ENCODE measurements around the gene C3.

Gene C3

GRCh38 chr19:6723108-6723618 lies 2.7 kb upstream of the C3 start:
- TF ChIP-seq, protein P1, sequence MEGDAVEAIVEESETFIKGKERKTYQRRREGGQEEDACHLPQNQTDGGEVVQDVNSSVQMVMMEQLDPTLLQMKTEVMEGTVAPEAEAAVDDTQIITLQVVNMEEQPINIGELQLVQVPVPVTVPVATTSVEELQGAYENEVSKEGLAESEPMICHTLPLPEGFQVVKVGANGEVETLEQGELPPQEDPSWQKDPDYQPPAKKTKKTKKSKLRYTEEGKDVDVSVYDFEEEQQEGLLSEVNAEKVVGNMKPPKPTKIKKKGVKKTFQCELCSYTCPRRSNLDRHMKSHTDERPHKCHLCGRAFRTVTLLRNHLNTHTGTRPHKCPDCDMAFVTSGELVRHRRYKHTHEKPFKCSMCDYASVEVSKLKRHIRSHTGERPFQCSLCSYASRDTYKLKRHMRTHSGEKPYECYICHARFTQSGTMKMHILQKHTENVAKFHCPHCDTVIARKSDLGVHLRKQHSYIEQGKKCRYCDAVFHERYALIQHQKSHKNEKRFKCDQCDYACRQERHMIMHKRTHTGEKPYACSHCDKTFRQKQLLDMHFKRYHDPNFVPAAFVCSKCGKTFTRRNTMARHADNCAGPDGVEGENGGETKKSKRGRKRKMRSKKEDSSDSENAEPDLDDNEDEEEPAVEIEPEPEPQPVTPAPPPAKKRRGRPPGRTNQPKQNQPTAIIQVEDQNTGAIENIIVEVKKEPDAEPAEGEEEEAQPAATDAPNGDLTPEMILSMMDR (conservative IDR thresholded peaks at IDR 0.05; ENCODE audit: control insufficient read depth, insufficient read depth, low read depth, low read length): no peak
- DNase-seq (ENCODE audit: low read depth): peak; percentile 48
- H3K4me3 ChIP-seq (ENCODE audit: control insufficient read depth, low read depth, low read length): no peak overlapping the region

DNA sequence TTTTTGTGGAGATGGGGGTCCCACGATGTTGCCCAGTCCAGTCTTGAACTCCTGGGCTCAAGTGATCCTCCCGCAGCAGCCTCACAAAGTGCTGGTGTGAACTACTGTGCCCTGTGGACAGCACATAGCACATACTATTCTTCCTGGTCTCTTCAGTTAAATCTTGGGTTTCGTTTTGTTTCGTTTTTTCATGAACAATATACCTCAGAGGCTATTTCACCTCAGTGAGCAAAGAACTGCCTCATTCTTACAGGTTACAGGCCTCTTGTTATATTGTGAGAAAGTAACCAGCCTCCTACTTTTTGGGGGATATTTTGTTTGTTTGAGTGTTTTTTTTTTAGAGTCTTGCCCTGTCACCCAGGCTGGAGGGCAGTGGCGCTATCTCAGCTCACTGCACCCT lies 1.3 kb upstream of the C3 start:
- DNase-seq (ENCODE audit: low read depth): no peak
- TF ChIP-seq, protein P1 (conservative IDR thresholded peaks at IDR 0.05; ENCODE audit: control insufficient read depth, insufficient read depth, low read depth, low read length): no peak
- H3K4me3 ChIP-seq (ENCODE audit: control insufficient read depth, low read depth, low read length): no peak overlapping the region

- no peak overlapping the region for H3K4me3 ChIP-seq (ENCODE audit: control insufficient read depth, low read depth, low read length)
- DNase-seq (ENCODE audit: low read depth): no peak
Measured at GRCh38 chr19:6721138-6721474, 656 bp upstream of the C3 start.

DNA sequence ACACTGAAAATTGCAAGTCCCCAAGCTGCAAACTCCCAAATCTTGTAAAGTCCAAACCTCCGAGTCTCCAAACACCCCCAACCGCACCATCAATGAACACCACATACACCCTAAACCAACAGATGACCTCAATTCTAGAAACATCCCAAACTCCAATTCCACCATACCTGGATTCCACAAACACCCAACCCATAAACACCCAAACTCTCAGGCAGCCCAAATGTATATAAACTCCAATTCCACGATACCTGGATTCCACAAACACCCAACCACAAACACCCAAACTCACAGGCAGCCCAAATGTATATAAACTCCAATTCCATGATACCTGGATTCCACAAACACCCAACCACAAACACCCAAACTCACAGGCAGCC lies 470 bp downstream of the C3 start:
- TF ChIP-seq, protein P1 (conservative IDR thresholded peaks at IDR 0.05; ENCODE audit: control insufficient read depth, insufficient read depth, low read depth, low read length): no peak
- no peak overlapping the region for H3K4me3 ChIP-seq (ENCODE audit: control insufficient read depth, low read depth, low read length)
- no peak for DNase-seq (ENCODE audit: low read depth)

More at GRCh38 chr19:6721138-6721474, 656 bp upstream of the C3 start:
- TF ChIP-seq, protein P1 (conservative IDR thresholded peaks at IDR 0.05; ENCODE audit: control insufficient read depth, insufficient read depth, low read depth, low read length): no peak

DNA sequence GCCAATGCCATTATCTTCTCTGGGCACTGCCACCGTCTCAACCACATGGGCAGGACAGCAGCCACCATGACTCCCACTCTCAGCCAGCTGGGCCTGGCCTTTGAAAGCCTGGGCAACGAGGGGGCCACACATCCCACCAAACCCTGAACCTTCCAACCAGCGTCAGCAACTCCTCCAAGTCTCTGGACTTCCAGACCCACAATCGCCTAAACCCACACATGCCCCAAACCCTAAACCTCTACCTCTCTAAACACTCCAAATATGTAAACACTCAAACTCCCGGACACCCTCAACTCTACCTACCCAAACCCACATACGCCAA lies 949 bp downstream of the C3 start:
- TF ChIP-seq, protein P1 (conservative IDR thresholded peaks at IDR 0.05; ENCODE audit: control insufficient read depth, insufficient read depth, low read depth, low read length): no peak
- no peak overlapping the region for H3K4me3 ChIP-seq (ENCODE audit: control insufficient read depth, low read depth, low read length)
- DNase-seq (ENCODE audit: low read depth): no peak

- TF ChIP-seq, protein P1 (conservative IDR thresholded peaks at IDR 0.05; ENCODE audit: control insufficient read depth, insufficient read depth, low read depth, low read length): no peak
- peak; percentile 37 for DNase-seq (ENCODE audit: low read depth)
- no peak overlapping the region for H3K4me3 ChIP-seq (ENCODE audit: control insufficient read depth, low read depth, low read length)
Measured at GRCh38 chr19:6718741-6719539, 1.5 kb downstream of the C3 start.

All from fibroblast of mammary gland (primary cell).